ENCODE measurements around the gene TMEM37. TPM values are rescaled to one million over a fixed set of nuclear protein-coding genes. Genes with fewer than 3 reads are reported as not detected.

TMEM37 gene
- total RNA-seq, 1 experiment from 2014 or later, result 2.3 TPM

DNA sequence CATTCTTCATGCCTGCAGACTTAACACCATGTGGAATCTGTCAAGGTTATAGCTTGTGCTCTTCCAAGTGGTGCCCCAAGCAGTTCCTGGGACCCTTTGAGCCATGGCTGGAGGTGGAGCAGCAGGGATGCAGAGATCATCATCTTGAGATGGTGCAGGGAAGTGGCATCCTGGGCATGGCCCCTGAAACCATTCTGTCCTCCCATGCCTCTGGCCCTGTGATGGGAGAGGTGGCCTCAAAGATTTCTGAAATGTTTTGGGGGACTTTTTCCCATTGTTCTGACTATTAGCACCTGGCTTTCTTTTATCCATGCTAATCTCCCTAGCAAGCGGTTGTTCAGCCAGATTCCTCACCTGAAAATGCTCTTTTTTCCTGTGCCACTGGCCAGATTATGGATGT, 10.3 kb upstream of the TMEM37 start:
- H4K20me1 ChIP-seq (ENCODE audit: insufficient read depth), result no peaks in the 10 kb centered on the region
- no peak overlapping the region for H3K4me2 ChIP-seq (ENCODE audit: low read length)
- H2AFZ ChIP-seq (ENCODE audit: low read depth, low read length, poor library complexity, severe bottlenecking), result no peak overlapping the region
- no peak overlapping the region for H3K4me3 ChIP-seq (replicated peaks in 1 of 2; ENCODE audit: low read depth in 1 of 2, low read length in 2 of 2)
- DNase-seq (ENCODE audit: low read depth, low spot score) (no peak), ATAC-seq (no peak)
- H3K9ac ChIP-seq (ENCODE audit: low read length), result no peak overlapping the region
- no TSS peak for BruUV-seq (replicated peaks)
- no peak overlapping the region for H3K27ac ChIP-seq (ENCODE audit: low read depth, low read length)
- no peaks in the 10 kb centered on the region for H3K27me3 ChIP-seq (ENCODE audit: insufficient read depth, low read length)
- no peaks in the 10 kb centered on the region for H3K9me2 ChIP-seq (ENCODE audit: insufficient read depth)
- no peaks in the 10 kb centered on the region for H3K79me2 ChIP-seq (ENCODE audit: insufficient read depth, low read length)
- H3K9me3 ChIP-seq (ENCODE audit: control insufficient read depth in 1 of 2, insufficient read depth in 1 of 2, low read depth in 1 of 2, low read length in 2 of 2), result peaks cover 3 to 4% of the 10 kb centered on the region in 2 experiments; a peak in 2 of 4 replicates
- CTCF ChIA-PET, result no interaction called here
- H3K36me3 ChIP-seq (ENCODE audit: control insufficient read depth in 1 of 2, insufficient read depth in 2 of 2, low read length in 2 of 2), result no peaks in the 10 kb centered on the region
- TF ChIP-seq, protein P1, sequence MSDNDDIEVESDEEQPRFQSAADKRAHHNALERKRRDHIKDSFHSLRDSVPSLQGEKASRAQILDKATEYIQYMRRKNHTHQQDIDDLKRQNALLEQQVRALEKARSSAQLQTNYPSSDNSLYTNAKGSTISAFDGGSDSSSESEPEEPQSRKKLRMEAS (IDR thresholded peaks at IDR 0.05), result no peak
- TF ChIP-seq, protein P2, sequence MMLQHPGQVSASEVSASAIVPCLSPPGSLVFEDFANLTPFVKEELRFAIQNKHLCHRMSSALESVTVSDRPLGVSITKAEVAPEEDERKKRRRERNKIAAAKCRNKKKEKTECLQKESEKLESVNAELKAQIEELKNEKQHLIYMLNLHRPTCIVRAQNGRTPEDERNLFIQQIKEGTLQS (IDR thresholded peaks at IDR 0.05), result no peak
- no peak for TF ChIP-seq RAD21 (IDR thresholded peaks at IDR 0.05; ENCODE audit: low read depth)
- no peak for TF ChIP-seq CBX3 (IDR thresholded peaks at IDR 0.05; ENCODE audit: low read depth)
- TF ChIP-seq POLR2AphosphoS5 (IDR thresholded peaks at IDR 0.05; ENCODE audit: low read depth, low read length), result no peak
- no peak for TF ChIP-seq EZH2 (IDR thresholded peaks at IDR 0.05)
- intact Hi-C loops (cut with micrococcal nuclease), result no loop called here
- POLR2A ChIA-PET, result no interaction called here
- no peaks in the 10 kb centered on the region for H3K4me1 ChIP-seq (ENCODE audit: control insufficient read depth in 1 of 2, insufficient read depth in 2 of 2, low read length in 2 of 2)
- RAD21 ChIA-PET (ENCODE audit: low non-redundant PET in 1 of 2, low total read pairs in 2 of 2, uncharacterized antibody in 2 of 2, unreplicated experiment in 2 of 2), result no interaction called here

GRCh38 chr2:119421741-119422140, 9.9 kb upstream of the TMEM37 start:
- H2AFZ ChIP-seq (ENCODE audit: low read depth, low read length, poor library complexity, severe bottlenecking), result no peak overlapping the region
- no peak overlapping the region for H3K4me2 ChIP-seq (ENCODE audit: low read length)
- ChIA-PET RAD21 (ENCODE audit: low non-redundant PET in 1 of 2, low total read pairs in 2 of 2, uncharacterized antibody in 2 of 2, unreplicated experiment in 2 of 2) (no interaction called here), CTCF (no interaction called here), POLR2A (no interaction called here)
- DNase-seq (ENCODE audit: low read depth, low spot score), result no peak
- no peaks in the 10 kb centered on the region for H3K36me3 ChIP-seq (ENCODE audit: control insufficient read depth in 1 of 2, insufficient read depth in 2 of 2, low read length in 2 of 2)
- no TSS peak for BruUV-seq (replicated peaks)
- H3K4me1 ChIP-seq (ENCODE audit: control insufficient read depth in 1 of 2, insufficient read depth in 2 of 2, low read length in 2 of 2), result no peaks in the 10 kb centered on the region
- H3K27ac ChIP-seq (ENCODE audit: low read depth, low read length), result no peak overlapping the region
- no peak for ATAC-seq
- no peaks in the 10 kb centered on the region for H3K79me2 ChIP-seq (ENCODE audit: insufficient read depth, low read length)
- H3K9me3 ChIP-seq (ENCODE audit: control insufficient read depth in 1 of 2, insufficient read depth in 1 of 2, low read depth in 1 of 2, low read length in 2 of 2), result peaks cover 3 to 4% of the 10 kb centered on the region in 2 experiments; a peak in 2 of 4 replicates
- no peak overlapping the region for H3K4me3 ChIP-seq (replicated peaks in 1 of 2; ENCODE audit: low read depth in 1 of 2, low read length in 2 of 2)
- intact Hi-C loops (cut with micrococcal nuclease), result no loop called here
- TF ChIP-seq YY1 (IDR thresholded peaks at IDR 0.05; ENCODE audit: extremely low read depth, insufficient replicate concordance, low read depth, low read length), result no peak
- TF ChIP-seq, protein P3, sequence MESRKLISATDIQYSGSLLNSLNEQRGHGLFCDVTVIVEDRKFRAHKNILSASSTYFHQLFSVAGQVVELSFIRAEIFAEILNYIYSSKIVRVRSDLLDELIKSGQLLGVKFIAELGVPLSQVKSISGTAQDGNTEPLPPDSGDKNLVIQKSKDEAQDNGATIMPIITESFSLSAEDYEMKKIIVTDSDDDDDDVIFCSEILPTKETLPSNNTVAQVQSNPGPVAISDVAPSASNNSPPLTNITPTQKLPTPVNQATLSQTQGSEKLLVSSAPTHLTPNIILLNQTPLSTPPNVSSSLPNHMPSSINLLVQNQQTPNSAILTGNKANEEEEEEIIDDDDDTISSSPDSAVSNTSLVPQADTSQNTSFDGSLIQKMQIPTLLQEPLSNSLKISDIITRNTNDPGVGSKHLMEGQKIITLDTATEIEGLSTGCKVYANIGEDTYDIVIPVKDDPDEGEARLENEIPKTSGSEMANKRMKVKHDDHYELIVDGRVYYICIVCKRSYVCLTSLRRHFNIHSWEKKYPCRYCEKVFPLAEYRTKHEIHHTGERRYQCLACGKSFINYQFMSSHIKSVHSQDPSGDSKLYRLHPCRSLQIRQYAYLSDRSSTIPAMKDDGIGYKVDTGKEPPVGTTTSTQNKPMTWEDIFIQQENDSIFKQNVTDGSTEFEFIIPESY (IDR thresholded peaks at IDR 0.05; ENCODE audit: extremely low read depth, insufficient replicate concordance, low read length), result no peak
- TF ChIP-seq, protein P2 (IDR thresholded peaks at IDR 0.05), result no peak
- no peak for TF ChIP-seq CEBPB (IDR thresholded peaks at IDR 0.05; ENCODE audit: low read depth)
- no peak for TF ChIP-seq FOSL1 (IDR thresholded peaks at IDR 0.05; ENCODE audit: low read depth)
- no peaks in the 10 kb centered on the region for H3K9me2 ChIP-seq (ENCODE audit: insufficient read depth)
- no peaks in the 10 kb centered on the region for H3K27me3 ChIP-seq (ENCODE audit: insufficient read depth, low read length)
- H3K9ac ChIP-seq (ENCODE audit: low read length), result no peak overlapping the region
- H4K20me1 ChIP-seq (ENCODE audit: insufficient read depth), result no peaks in the 10 kb centered on the region

Data from HCT116 (cell line).